Testis (tissue), 2 donors: Measurements from ENCODE around the gene INO80.

ENCODE experiments used
- POLR2A ChIP-seq: fragments of 450-650 bp; IDR thresholded peaks from one replicate; pipeline ENCODE4 v1.6.1; 2017; ENCODE audit warnings: antibody characterized with exemption, mild to moderate bottlenecking, moderate library complexity
- TF ChIP-seq, protein P1 (sequence below), 3 experiments: fragments of 450-650 bp in 2 of 3; fragments of 200-600 bp in 1 of 3; sonication (generic) in 1 of 3; IDR thresholded peaks; one replicate each; pipeline ENCODE4 v1.5.1; 2016 to 2019; ENCODE audit warnings: antibody characterized with exemption in 3 of 3, mild to moderate bottlenecking in 2 of 3, moderate library complexity in 1 of 3

DNA sequence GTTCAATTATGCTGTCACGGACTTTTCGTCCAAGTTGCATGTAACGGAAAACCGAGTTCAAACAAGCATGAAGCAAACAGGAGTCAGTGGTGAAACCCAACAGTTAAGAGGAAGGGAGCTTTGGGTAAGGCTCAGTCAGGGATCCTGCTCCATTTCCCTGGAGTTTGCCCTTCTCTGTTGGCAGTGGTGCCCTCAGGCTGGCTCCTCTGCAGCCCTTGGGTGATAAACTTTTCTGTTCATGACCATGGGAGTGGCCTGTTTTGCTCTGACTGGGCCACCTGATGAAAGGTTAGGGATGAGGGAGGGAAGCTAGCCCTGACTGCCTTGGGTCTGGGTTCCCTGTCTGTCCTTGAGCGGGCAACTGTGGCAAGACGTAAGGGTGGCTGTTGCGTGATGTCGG is 146.7 kb downstream of the INO80 start:
- TF ChIP-seq, protein P1, sequence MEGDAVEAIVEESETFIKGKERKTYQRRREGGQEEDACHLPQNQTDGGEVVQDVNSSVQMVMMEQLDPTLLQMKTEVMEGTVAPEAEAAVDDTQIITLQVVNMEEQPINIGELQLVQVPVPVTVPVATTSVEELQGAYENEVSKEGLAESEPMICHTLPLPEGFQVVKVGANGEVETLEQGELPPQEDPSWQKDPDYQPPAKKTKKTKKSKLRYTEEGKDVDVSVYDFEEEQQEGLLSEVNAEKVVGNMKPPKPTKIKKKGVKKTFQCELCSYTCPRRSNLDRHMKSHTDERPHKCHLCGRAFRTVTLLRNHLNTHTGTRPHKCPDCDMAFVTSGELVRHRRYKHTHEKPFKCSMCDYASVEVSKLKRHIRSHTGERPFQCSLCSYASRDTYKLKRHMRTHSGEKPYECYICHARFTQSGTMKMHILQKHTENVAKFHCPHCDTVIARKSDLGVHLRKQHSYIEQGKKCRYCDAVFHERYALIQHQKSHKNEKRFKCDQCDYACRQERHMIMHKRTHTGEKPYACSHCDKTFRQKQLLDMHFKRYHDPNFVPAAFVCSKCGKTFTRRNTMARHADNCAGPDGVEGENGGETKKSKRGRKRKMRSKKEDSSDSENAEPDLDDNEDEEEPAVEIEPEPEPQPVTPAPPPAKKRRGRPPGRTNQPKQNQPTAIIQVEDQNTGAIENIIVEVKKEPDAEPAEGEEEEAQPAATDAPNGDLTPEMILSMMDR (IDR thresholded peaks at IDR 0.05): no peak
- TF ChIP-seq POLR2A: no peak
